OCI-LY3 (cell line): ENCODE data around the gene KIF27.

Experiments used
- H2AFZ ChIP-seq: fragments of 200-600, 300-600 bp; shearing (Covaris generic); 2 replicates; pipeline ENCODE4 v1.6.0; 2014; ENCODE audit warnings: antibody characterized with exemption, low read depth, low read length
- H3K27ac ChIP-seq: fragments of 200-600, 300-600 bp; sonication (generic); 2 replicates; pipeline ENCODE4 v1.5.1; 2014; ENCODE audit warnings: mild to moderate bottlenecking, low read length, moderate library complexity, mixed read lengths
- H3K27me3 ChIP-seq: fragments of 200-600, 300-600 bp; sonication (generic); 2 replicates; pipeline ENCODE4 v1.6.1; 2014; ENCODE audit warnings: low read depth, low read length, mixed read lengths
- H3K36me3 ChIP-seq: fragments of 200-600, 300-600 bp; sonication (generic); replicated peaks from 2 replicates; pipeline ENCODE3; 2014; ENCODE audit warnings: low read depth, low read length, mixed read lengths
- H3K4me1 ChIP-seq: fragments of 300-600, 200-600 bp; sonication (generic); 2 replicates; pipeline ENCODE4 v1.6.1; 2014; ENCODE audit warnings: low read length, mixed read lengths
- H3K4me2 ChIP-seq: fragments of 200-600, 300-600 bp; sonication (generic); 2 replicates; pipeline ENCODE4 v1.6.1; 2014; ENCODE audit warnings: low read length, mixed read lengths
- H3K4me3 ChIP-seq: fragments of 300-600, 200-600 bp; sonication (generic); 2 replicates; pipeline ENCODE4 v1.5.1; 2014; ENCODE audit warnings: antibody characterized with exemption, mild to moderate bottlenecking, low read length, moderate library complexity
- H3K79me2 ChIP-seq: fragments of 300-600, 200-600 bp; shearing (Covaris generic); 2 replicates; pipeline ENCODE4 v1.6.1; 2014; ENCODE audit warnings: mild to moderate bottlenecking, low read length, mixed read lengths
- H3K9ac ChIP-seq: fragments of 300-600, 200-600 bp; shearing (Covaris generic); 2 replicates; pipeline ENCODE4 v1.6.0; 2014; ENCODE audit warnings: mild to moderate bottlenecking, low read length, moderate library complexity
- H3K9me3 ChIP-seq: fragments of 200-600, 300-600 bp; shearing (Covaris generic); 2 replicates; pipeline ENCODE4 v1.6.1; 2014; ENCODE audit warnings: low read length, mixed read lengths; ENCODE audit not compliant: insufficient read depth
- H4K20me1 ChIP-seq: fragments of 200-600, 300-600 bp; sonication (generic); 2 replicates; pipeline ENCODE4 v1.6.1; 2016; ENCODE audit warnings: low read length, mixed read lengths; ENCODE audit not compliant: insufficient read depth
- CTCF ChIP-seq: fragments of 200-600, 300-600 bp; sonication (generic); IDR thresholded peaks from 2 replicates; pipeline ENCODE4 v1.5.1; 2014; ENCODE audit warnings: antibody characterized with exemption, low read length, low read depth
- EZH2phosphoT487 ChIP-seq: fragments of 200-600 bp; shearing (Covaris generic); IDR thresholded peaks from 2 replicates; pipeline ENCODE4 v1.6.1; 2018; ENCODE audit warnings: antibody characterized with exemption, mixed run types, low read depth

The KIF27 gene

GRCh38 chr9:83800236-83801033 lies 120.8 kb downstream of the KIF27 start:
- H3K27ac ChIP-seq, result no peak overlapping the region
- no peaks in the 10 kb centered on the region for H4K20me1 ChIP-seq
- H3K4me3 ChIP-seq, result no peak overlapping the region
- no peaks in the 10 kb centered on the region for H3K79me2 ChIP-seq
- TF ChIP-seq EZH2phosphoT487 (no peak), CTCF (no peak)
- H3K9ac ChIP-seq, result no peak overlapping the region
- no peaks in the 10 kb centered on the region for H3K4me1 ChIP-seq
- no peak overlapping the region for H3K4me2 ChIP-seq
- no peak overlapping the region for H2AFZ ChIP-seq
- H3K36me3 ChIP-seq, result no peaks in the 10 kb centered on the region
- no peaks in the 10 kb centered on the region for H3K9me3 ChIP-seq
- H3K27me3 ChIP-seq, result no peaks in the 10 kb centered on the region

GRCh38 chr9:83794051-83794450 lies 127.2 kb downstream of the KIF27 start:
- no peak overlapping the region for H3K27ac ChIP-seq
- TF ChIP-seq CTCF, result no peak
- no peak for TF ChIP-seq EZH2phosphoT487
- no peak overlapping the region for H3K9ac ChIP-seq
- no peaks in the 10 kb centered on the region for H3K36me3 ChIP-seq
- H3K27me3 ChIP-seq, result no peaks in the 10 kb centered on the region
- H3K4me1 ChIP-seq, result no peaks in the 10 kb centered on the region
- no peaks in the 10 kb centered on the region for H4K20me1 ChIP-seq
- H3K4me2 ChIP-seq, result no peak overlapping the region
- no peaks in the 10 kb centered on the region for H3K9me3 ChIP-seq
- no peak overlapping the region for H3K4me3 ChIP-seq
- H3K79me2 ChIP-seq, result no peaks in the 10 kb centered on the region
- H2AFZ ChIP-seq, result no peak overlapping the region

- Histone ChIP-seq H3K36me3 (no peaks in the 10 kb centered on the region), H3K79me2 (no peaks in the 10 kb centered on the region), H4K20me1 (no peaks in the 10 kb centered on the region), H3K9ac (no peak overlapping the region), H3K4me3 (no peak overlapping the region), H3K27ac (no peak overlapping the region), H3K4me2 (no peak overlapping the region), H3K4me1 (no peaks in the 10 kb centered on the region), H3K9me3 (no peaks in the 10 kb centered on the region), H3K27me3 (no peaks in the 10 kb centered on the region), H2AFZ (no peak overlapping the region)
- TF ChIP-seq CTCF (no peak), EZH2phosphoT487 (no peak)
These were observed 128.5 kb downstream of the KIF27 start for GRCh38 chr9:83792746-83793145.
